Esophagus squamous epithelium (tissue), 4 donors: ENCODE measurements around the gene ZFY.

Source experiments
- POLR2A ChIP-seq, 4 donors: fragments of 450-650 bp; IDR thresholded peaks; one replicate each; pipeline ENCODE4 v1.6.1; 2017; ENCODE audit warnings: antibody characterized with exemption in 4 of 4, mild to moderate bottlenecking in 4 of 4, moderate library complexity in 3 of 4
- TF ChIP-seq, protein P1 (sequence below), 6 experiments: fragments of 450-650 bp in 4 of 6; fragments of 200-600 bp in 2 of 6; sonication (generic) in 2 of 6; IDR thresholded peaks; one replicate each; pipeline ENCODE4 v1.5.1; 2016 to 2019; ENCODE audit warnings: antibody characterized with exemption in 6 of 6, mild to moderate bottlenecking in 4 of 6, moderate library complexity in 4 of 6

DNA sequence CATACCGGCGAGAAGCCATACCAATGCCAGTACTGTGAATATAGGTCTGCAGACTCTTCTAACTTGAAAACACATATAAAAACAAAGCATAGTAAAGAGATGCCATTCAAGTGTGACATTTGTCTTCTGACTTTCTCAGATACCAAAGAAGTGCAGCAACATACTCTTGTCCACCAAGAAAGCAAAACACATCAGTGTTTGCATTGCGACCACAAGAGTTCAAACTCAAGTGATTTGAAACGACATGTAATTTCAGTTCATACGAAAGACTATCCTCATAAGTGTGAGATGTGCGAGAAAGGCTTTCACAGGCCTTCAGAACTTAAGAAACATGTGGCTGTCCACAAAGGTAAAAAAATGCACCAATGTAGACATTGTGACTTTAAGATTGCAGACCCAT is 44.1 kb downstream of the ZFY start:
- TF ChIP-seq, protein P1, sequence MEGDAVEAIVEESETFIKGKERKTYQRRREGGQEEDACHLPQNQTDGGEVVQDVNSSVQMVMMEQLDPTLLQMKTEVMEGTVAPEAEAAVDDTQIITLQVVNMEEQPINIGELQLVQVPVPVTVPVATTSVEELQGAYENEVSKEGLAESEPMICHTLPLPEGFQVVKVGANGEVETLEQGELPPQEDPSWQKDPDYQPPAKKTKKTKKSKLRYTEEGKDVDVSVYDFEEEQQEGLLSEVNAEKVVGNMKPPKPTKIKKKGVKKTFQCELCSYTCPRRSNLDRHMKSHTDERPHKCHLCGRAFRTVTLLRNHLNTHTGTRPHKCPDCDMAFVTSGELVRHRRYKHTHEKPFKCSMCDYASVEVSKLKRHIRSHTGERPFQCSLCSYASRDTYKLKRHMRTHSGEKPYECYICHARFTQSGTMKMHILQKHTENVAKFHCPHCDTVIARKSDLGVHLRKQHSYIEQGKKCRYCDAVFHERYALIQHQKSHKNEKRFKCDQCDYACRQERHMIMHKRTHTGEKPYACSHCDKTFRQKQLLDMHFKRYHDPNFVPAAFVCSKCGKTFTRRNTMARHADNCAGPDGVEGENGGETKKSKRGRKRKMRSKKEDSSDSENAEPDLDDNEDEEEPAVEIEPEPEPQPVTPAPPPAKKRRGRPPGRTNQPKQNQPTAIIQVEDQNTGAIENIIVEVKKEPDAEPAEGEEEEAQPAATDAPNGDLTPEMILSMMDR (IDR thresholded peaks at IDR 0.05): no peak
- TF ChIP-seq POLR2A (IDR thresholded peaks at IDR 0.05): no peak
